VCaP (cell line): Measurements from ENCODE around the gene DCLK3.

Experiments used
- H3K27ac ChIP-seq: fragments of 450-650 bp; 2 replicates; pipeline ENCODE4 v1.5.1; 2017
- CTCF ChIP-seq: fragments of 450-650 bp; conservative IDR thresholded peaks from 2 replicates; pipeline ENCODE4 v1.5.1; 2017; ENCODE audit warnings: mild to moderate bottlenecking, moderate library complexity

The DCLK3 gene

GRCh38 chr3:36764704-36765038, 318 bp upstream of the DCLK3 start:
- H3K27ac ChIP-seq, result no peak overlapping the region
- no peak for TF ChIP-seq CTCF

GRCh38 chr3:36762918-36763849, 1.2 kb downstream of the DCLK3 start:
- no peak overlapping the region for H3K27ac ChIP-seq
- TF ChIP-seq CTCF, result no peak

GRCh38 chr3:36761779-36762178, 2.6 kb downstream of the DCLK3 start:
- TF ChIP-seq CTCF, result no peak
- no peak overlapping the region for H3K27ac ChIP-seq

- H3K27ac ChIP-seq, result no peak overlapping the region
These were observed 8.1 kb downstream of the DCLK3 start for GRCh38 chr3:36756269-36756668.

GRCh38 chr3:36751326-36751725, 13.0 kb downstream of the DCLK3 start:
- TF ChIP-seq CTCF, result no peak
- H3K27ac ChIP-seq, result no peak overlapping the region

More at GRCh38 chr3:36756269-36756668, 8.1 kb downstream of the DCLK3 start:
- no peak for TF ChIP-seq CTCF

- TF ChIP-seq CTCF, result no peak
- H3K27ac ChIP-seq, result no peak overlapping the region
These were observed 13.6 kb downstream of the DCLK3 start for GRCh38 chr3:36750737-36751136.

GRCh38 chr3:36744763-36745162, 19.6 kb downstream of the DCLK3 start:
- no peak overlapping the region for H3K27ac ChIP-seq
- TF ChIP-seq CTCF, result no peak
